Measurements from ENCODE around the gene GPR146.
A peak's percentile ranks its signal among the peaks of the same experiment; 100 is the strongest.
"Not testable (repeated sequence)": the region's sequence is repeated elsewhere in the genome, so short reads cannot be mapped to it uniquely, and the experiment has no call there.

Gene GPR146

DNA sequence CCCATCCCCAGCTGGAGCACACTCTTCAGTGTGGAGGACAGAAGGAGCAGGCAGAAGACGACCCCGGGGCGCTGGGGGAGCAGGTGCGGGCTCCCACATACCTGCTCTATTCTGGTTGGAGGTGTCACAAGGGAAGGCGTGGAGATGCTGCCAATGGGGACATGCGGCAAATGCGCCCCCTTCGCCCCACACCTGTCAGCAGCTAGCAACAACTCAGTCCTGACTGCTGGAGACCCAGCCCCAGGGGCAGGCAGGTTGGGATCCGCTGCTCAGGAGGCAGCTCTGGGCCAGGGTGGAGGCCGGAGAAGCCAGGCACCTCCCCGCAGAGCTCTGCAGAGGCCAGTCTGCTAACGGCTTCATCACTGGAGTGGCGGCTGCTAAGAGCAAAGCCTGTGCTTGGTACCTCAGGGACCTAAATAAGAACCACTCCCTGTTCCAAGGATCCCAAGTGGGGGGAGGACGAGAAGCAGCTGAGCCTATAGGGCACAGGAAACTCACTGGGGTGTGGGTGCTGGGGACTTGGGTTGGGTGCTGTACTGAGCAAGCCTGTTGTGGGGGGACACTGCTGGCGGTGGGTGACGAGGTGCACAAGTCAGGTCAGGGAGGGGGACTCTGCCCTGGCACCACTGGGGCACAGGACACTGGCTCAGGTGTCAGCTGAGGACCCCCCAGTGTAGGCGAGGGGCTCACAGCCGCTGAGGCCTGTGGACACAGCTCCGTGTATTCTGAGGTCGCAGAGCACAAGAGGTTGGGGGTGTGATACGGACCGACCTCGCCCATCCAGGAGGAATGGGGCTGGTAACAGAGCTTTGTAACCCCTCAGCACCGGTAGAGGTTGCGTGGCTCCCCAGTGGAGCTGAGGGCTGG lies 19.2 kb upstream of the GPR146 start:
- no peak for DNase-seq (ENCODE audit: extremely low read depth in 1 of 2, low read depth in 1 of 2)

DNA sequence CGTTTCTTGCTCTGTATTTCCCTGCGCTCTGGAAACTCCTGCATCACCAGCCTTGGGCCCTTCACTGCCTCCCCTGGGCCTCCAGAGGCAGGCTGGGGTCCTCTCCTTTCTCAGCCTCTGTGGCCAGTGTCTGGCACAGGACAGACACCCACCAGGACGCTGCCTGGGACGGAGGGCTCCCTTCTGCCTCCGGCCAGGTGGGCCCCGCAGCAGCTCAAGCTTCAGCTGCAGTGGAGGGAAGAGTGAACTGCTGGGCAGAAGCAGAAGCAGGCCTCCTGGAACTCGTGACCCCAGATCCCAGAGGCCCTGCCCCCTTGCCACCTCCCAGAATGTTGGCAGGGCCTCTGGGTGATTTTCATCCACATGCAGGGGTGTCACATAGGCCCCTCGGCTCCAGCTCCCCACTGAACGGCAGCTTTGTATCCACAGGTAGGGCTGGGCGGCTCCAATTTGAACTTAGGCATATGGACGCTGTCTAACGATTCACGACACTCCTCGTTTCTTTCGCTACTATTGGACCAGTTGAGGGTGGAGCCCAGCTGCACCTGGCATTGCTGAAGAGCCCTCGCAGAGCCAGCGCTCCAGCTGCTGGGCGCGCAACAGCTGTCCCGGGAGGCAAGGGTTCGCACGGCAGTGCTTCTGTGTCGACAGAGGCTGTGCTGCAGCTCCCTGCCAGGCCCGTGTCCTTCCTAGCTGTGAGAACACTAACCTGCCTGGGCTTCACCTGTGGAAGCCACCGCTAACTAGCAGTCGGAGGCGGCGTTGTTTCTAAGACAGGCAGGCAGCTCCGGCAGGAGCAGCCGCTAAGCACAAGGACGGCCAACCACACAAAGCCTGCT lies 18.4 kb upstream of the GPR146 start:
- no peak for DNase-seq (ENCODE audit: extremely low read depth in 1 of 2, low read depth in 1 of 2)

DNA sequence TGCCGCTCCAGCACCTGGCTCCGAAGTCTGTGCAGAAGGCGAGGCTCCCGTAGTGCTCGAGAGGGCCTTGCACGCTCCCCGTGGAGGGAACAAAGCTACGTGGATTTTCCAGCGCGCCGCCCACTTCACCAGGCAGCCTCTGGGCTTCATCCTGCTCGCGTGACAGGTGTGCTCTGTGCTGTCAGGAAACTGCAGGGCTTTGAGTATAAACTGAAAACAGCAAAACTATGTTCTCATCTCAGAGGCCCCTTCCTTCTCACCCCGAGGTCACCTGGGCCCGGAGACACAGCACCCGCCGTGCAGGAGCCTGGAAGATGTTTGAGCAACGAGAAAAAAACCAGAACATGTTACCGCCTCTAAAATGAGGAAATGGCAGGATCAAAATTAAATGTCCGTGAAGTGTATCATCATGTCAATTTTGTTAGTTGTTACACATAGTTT lies 17.6 kb upstream of the GPR146 start:
- DNase-seq (ENCODE audit: extremely low read depth in 1 of 2, low read depth in 1 of 2), result no peak

DNA sequence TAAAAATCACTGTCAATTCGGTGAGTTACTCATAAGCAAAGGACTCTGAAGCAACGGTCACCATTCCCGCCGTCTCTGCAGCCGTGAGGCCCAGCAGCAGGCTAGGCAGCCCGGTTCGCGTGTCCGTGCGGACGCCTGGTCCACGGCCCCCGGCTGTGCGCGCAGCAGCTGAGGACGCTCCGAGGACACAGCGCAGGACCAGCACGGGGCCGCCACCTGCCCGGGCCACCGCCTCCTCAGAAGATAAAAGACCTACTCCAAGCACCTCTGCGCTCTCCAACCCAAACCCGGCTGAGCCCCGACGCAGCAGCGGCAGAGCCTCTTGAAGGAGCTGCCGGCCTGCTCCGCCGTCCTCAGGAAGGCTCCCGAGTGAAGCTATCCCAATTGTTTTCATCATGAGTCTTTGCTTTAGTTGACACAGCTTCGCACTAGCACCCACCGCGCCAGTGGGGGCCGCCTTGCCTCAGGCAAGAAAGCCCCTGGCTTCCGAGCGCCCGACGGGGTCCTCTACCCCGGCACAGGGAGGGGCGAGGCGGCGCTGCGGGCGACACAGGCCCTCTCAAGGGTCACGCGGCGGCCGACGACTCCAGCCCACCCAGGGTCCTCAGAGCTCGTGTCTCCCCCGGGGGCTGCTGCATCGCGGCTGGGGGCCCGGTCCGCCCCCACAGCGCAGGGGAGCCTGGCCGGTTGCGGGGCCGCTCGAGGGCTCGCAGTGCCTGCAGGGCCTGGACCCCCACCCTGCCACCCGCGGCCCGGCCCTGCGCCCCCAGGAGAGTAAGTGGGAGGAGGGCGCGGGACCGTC lies 16.9 kb upstream of the GPR146 start:
- DNase-seq (ENCODE audit: extremely low read depth in 1 of 2, low read depth in 1 of 2), result no peak

DNA sequence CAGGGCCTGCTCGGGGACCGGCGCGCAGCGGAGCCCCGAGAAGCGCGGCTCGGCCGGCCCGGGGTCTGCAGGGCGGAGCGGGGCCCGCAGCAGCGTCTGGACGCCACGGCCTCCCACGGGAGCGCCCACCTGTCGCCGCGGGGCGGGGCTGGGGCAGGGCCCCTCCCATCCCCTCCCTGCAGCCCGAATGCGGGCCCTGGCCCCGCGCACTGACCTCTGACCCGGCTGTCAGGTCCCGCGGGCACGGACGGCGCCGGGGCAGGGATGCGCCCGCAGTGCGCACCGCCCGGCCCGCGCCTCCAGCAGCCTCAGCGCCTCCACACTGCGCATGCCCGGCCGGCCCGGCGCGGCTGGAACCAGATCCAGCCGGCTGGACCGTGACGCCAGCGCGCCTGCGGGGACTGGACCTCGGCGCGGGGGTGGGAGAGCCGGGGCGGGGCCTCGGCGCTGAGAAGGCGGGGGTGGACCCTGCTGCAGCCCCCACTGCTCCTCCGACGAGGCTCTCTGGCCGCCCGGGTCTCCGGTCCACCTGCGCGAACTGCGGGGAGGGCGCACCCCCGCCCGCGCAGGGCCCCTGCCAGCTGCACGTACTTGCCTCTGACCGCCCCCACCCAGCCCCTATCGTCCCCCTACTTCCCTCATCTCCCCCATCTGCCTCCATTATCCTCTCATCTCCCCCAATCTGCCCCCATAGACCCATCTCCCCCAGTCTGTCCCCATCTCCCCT lies 16.1 kb upstream of the GPR146 start:
- peak; percentile 67 to 71 for DNase-seq (ENCODE audit: extremely low read depth in 1 of 2, low read depth in 1 of 2)

DNA sequence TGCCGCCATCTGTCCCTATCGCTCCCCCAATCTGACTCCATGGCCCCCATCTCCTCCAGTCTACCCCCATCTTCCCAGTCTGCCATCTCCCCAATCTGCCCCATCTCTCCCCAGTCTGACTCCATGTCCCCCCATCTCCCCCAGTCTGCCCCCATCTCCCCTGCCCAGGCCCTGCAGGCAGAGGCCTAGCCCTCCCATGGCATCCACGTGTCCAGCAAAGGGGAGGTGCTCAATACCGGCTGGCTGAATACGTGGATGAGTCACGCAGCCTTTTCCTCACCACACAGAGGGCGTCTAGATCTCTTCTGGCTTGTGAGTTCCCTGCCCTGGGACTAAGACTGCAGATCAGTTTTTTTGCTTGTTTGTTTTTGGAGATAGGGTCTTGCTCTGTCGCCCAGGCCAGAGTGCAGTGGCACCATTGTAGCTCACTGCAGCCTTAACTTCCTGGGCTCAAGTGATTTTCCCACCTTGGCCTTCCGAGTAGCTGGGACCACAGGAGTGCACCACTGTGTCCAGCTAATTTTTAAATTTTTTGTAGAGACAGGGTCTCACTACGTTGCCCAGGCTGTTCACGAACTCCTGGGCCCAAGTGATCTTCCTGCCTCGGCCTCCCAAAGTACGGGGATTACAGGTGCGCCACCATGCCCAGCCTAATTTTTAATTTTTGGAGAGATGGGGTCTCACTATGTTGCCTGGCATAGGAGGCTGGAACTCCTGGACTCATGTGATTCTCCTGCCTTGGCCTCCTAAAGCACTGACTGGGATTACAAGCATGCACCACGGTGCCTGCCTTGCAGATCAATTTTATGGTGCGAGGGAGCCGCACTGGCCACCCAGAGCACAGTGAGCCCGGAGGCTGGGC lies 15.3 kb upstream of the GPR146 start:
- DNase-seq (ENCODE audit: extremely low read depth in 1 of 2, low read depth in 1 of 2), result peak in 1 of 2 donors; percentile 68

DNA sequence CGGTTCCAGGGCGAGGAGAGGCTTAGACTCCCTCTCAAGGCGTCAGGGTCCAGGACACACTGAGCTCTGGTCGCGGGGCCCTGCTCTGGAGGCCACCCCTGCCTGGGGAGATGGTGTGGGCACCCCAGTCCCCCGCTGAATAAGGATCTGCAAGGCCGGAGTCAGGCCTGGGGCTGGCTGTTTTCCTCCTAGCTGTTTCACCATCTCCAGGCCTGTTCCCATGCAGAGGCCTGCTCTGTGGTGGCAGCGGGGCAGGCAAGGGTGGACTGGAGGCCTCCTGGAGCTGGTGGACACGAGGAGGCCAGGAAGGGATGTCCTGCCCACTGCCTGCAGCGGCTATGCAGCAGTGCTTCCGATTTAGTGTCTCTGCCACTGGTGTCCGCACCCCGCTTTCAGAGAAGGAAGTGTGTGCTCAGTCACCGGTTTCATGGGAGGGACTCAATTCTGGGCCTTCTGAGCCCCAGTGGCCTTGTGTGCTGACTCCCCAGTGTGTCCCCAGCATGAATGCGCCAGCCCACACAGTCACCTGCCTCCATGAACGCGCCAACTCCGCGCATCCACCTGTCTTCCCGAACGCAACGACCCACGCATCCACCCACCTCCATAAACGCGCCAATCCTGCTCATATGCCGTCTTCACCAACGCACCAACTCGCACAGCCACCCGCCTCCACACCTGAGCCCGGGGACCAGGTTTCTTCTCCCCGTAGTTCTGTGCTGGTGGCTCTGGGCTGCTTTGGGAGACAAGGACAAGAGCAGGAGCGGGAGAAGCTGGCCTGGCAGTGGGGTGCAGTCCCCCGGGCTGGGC lies 14.5 kb upstream of the GPR146 start:
- DNase-seq (ENCODE audit: extremely low read depth in 1 of 2, low read depth in 1 of 2), result no peak

DNA sequence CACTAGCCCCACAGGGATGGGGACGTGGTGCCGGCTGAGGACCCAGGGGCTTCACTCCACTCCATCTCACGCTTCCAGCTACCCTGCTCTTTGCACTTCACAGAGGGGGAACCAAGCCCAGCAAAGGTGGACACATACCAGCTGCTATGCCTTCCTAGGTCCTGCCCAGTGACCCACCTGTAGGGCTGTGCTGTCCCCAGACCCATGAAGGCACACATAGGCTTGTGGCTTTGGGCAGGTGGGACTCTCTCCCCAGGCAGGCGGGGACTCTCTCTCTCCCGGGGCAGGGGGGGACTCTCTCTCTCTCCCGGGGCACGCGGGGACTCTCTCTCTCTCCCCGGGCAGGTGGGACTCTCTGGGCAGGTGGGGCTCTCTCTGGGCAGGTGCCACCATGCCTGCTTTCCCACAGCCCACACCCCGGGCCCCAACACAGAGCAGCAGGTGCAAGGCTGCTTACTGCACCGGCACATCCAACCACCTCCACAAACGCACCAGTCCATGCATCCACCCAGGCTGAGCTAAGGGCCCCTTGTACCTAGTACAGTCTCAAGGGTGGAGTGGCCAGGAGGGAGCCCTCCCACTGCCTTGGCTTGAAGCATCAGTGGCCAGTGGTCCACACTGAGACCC lies 13.8 kb upstream of the GPR146 start:
- no peak for DNase-seq (ENCODE audit: extremely low read depth in 1 of 2, low read depth in 1 of 2)

DNA sequence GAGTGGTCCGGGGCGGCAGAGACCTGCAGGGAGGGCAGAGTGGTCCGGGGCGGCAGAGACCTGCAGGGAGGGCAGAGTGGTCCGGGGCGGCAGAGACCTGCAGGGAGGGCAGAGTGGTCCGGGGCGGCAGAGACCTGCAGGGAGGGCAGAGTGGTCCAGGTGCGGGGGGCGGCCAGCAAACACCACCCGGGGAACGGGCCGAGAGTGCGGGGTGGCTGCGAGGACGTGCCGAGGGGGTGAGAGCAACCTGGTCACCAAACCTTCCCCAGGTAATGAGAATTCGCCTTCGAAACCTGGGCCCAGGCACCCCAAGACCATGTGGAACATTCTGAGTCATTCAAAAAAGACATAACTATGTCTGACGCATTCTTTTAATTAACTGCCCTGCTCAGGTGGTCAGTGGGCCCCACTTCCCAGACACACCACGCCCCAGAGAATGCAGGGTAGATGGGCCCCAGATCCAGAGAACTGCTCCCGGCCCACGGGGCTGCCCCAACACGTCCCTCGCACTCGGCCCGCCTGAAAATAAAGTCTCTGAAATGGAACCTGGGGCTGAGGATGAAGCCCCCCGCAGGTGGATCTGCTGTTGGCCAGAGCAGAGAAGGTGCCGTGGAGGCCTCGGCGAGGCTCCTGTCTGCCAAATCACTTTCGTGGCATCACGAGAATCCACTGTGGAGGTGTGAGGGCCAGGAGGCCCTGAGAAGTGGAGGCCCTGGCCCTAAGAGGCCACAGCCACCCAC lies 12.5 kb upstream of the GPR146 start:
- no peak for DNase-seq (ENCODE audit: extremely low read depth in 1 of 2, low read depth in 1 of 2)

DNA sequence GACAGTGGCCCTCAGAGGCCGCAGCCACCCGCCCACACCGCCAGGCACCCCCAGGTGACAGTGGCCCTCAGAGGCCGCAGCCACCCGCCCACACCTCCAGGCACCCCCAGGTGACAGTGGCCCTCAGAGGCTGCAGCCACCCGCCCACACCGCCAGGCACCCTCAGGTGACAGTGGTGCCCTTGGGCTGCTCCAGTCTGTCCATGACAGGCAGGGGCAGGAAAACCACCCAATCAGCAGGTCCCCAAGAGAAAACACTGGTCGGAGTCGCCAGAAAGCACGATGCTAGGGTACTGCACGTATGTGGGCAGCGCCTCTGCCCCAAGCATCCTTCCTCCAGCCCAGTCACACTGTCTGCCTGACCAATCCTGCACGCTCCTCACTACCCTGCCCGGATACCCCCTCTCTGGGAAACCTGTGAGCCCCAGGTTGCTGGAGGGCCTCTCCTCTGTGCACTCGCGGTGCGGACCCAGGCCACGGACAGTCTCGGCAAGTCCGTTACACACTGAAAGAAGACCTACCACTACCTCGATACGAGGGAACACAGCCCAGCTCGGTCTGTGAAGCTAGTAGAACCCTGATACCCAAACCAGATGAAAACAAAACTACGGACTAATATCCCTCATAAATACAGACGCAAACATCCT lies 11.7 kb upstream of the GPR146 start:
- no peak for DNase-seq (ENCODE audit: extremely low read depth in 1 of 2, low read depth in 1 of 2)

DNA sequence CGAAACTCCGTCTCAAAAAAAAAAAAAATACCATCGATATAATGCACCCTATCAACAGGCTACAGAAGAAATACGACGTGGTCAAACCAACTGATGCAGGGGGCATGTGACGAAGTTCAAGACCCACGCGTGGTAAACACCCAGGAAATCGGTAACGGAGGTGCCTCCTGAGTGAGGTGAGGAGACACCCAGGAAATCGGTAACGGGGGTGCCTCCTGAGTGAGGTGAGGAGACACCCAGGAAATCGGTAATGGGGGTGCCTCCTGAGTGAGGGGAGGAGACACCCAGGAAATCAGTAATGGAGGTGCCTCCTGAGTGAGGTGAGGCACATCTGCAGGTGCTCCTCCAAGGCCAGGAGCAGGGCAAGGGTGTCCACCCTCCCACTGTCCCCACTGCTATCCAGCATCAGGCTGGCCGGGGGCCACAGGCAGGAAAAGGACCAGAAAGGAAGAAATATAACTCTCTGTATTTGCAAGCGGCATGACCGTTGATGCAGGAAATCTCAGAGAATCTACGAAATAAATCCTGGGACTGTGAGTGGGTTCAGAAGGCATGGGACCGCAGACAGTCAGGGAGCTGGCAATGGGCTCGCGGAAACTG lies 10.7 kb upstream of the GPR146 start:
- no peak for DNase-seq (ENCODE audit: extremely low read depth in 1 of 2, low read depth in 1 of 2)

DNA sequence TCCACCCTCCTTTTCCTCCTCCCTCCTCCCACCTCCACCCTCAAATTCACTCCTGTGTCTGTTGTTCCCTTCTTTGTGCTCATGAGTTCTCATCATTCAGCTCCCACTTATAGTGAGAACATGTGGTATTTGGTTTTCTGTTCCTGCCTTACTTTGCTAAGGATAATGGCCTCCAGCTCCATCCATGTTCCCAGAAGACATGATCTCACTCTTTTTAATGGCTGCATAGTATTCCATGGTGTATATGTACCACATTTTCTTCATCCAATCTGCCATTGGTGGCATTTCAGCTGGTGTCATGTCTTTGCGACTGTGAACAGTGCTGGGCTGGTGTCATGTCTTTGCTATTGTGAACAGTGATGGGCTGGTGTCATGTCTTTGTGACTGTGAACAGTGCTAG lies 9.6 kb upstream of the GPR146 start:
- DNase-seq (ENCODE audit: extremely low read depth in 1 of 2, low read depth in 1 of 2), result not testable (repeated sequence)

DNA sequence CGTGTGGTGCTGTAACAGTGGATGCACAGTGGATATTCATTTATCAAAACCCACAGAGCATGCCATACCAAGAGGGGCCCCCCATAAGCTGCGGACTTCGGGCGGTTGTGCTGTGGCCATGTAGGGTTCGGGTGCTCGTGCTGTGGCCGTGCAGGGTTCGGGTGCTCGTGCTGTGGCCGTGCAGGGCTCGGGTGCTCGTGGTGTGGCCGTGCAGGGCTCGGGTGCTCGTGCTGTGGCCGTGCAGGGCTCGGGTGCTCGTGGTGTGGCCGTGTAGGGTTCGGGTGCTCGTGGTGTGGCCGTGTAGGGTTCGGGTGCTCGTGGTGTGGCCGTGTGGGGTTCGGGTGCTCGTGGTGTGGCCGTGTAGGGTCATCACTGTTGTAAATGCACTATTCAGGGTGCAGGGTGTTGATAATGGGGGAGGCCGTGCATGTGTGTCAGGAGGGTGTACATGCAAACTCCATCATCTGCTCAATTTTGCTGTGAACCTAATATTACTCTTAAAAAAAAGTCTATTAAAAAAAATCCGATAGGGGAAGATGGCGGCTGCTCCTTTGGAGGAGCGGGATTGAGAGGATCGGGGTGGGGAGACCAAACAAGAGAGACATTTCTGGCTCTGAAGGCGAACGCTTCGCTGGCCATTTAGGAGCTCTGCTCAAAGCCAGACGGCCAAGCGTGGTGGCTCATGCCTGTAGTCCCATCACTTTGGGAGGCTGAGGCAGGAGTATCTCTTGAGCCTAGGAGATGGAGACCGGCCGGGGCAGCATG lies 8.0 kb upstream of the GPR146 start:
- not testable (repeated sequence) for DNase-seq (ENCODE audit: extremely low read depth in 1 of 2, low read depth in 1 of 2)

DNA sequence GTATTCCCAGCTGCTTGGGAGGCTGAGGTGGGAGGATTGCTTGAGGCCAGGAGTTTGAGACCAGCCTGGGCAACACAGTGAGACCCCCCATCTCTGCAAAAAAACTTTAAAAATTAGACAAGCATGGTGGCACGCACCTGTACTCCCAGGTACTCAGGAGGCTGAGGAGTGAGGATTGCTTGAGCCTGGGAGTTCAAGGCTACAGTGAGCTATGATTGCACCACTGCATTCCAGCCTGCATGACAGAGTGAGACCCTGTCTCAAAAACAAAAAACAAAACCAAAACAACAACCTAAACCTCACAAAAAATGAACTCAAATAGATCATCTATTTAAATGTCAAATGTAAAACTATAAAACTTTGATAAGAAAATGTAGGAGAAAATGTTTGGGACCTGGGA lies 4.1 kb upstream of the GPR146 start:
- DNase-seq (ENCODE audit: extremely low read depth in 1 of 2, low read depth in 1 of 2), result not testable (repeated sequence)

DNA sequence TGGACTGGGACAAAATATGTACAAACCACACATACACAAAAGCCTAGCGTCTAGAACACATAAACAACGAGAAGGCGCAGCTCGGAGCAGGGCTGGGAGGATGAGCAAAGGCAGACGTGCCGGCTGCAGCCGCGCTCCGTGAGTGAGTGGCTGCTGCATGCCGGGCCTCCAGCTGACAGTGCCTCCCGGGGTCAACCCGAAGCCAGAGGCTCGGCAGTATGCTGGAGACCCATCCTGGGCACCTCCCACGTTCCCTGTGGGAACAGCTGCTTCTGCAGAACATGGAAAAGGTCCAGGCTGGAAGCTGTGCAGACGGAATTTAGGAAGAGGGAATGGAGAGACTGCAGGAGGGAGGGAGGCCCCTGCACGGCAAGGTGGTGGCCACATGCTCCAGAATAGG lies 3.6 kb upstream of the GPR146 start:
- DNase-seq (ENCODE audit: extremely low read depth in 1 of 2, low read depth in 1 of 2), result no peak
